Spleen (tissue), 7 donors: ENCODE results near the gene TTC21A.

Source experiments
- POLR2A ChIP-seq, 3 donors: fragments of 450-650 bp; IDR thresholded peaks; one replicate each; pipeline ENCODE4 v1.5.1; 2017; ENCODE audit warnings: antibody characterized with exemption in 3 of 3, mild to moderate bottlenecking in 1 of 3
- POLR2AphosphoS5 ChIP-seq, 3 donors: sonication (generic); formaldehyde crosslinking; IDR thresholded peaks; one replicate each; pipeline ENCODE4 v1.5.1; 2017; ENCODE audit warnings: antibody characterized with exemption in 3 of 3
- TF ChIP-seq, protein P1 (sequence below), 11 experiments: fragments of 200-600 bp in 7 of 11; fragments of 450-650 bp in 4 of 11; sonication (generic) in 4 of 11; IDR thresholded peaks in 8 of 11; conservative IDR thresholded peaks in 3 of 11; 1 replicate in 7 of 11; 2 replicates in 4 of 11; pipeline versions ENCODE4 v1.4.0 to v1.8.0; 2016 to 2021; ENCODE audit warnings: antibody characterized with exemption in 11 of 11, inconsistent platforms in 4 of 11, mild to moderate bottlenecking in 1 of 11
- donor health status: DM: no; HTN: no; CAD: no; lungs with moderate emphysema.
- donor health status: DM: no; HTN: no; CAD: no.
- donor health status: DM: no; HTN: no; CAD: no.

DNA sequence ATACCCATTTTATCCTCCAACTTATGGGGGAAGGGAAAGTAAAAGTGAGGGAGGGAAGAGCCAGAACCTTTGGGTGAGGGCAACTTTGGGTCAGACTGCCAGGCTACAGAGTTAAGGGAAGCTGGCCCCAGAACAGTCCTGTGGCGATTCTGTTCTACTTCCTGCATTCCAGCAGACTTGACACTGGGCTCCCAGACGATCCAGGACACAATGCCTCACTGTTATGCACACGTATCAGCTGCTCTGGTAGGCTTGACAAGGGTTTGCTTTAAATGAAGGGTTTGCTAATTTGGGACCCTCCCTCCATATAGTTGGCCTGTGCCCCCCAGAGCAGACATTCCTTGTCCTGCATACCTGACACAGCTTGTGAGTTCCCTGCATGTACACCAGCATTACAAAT, 10.7 kb upstream of the TTC21A start:
- TF ChIP-seq POLR2AphosphoS5 (IDR thresholded peaks at IDR 0.05): no peak
- no peak for TF ChIP-seq POLR2A (IDR thresholded peaks at IDR 0.05)
- TF ChIP-seq, protein P1, sequence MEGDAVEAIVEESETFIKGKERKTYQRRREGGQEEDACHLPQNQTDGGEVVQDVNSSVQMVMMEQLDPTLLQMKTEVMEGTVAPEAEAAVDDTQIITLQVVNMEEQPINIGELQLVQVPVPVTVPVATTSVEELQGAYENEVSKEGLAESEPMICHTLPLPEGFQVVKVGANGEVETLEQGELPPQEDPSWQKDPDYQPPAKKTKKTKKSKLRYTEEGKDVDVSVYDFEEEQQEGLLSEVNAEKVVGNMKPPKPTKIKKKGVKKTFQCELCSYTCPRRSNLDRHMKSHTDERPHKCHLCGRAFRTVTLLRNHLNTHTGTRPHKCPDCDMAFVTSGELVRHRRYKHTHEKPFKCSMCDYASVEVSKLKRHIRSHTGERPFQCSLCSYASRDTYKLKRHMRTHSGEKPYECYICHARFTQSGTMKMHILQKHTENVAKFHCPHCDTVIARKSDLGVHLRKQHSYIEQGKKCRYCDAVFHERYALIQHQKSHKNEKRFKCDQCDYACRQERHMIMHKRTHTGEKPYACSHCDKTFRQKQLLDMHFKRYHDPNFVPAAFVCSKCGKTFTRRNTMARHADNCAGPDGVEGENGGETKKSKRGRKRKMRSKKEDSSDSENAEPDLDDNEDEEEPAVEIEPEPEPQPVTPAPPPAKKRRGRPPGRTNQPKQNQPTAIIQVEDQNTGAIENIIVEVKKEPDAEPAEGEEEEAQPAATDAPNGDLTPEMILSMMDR (IDR thresholded peaks at IDR 0.05 in 8 of 11, conservative IDR thresholded peaks at IDR 0.05 in 3 of 11): no peak
